ENCODE results near the gene HS6ST3. TPM values are rescaled to one million over a fixed set of nuclear protein-coding genes. Genes with fewer than 3 reads are reported as not detected.
"Not testable (repeated sequence)": the region's sequence is repeated elsewhere in the genome, so short reads cannot be mapped to it uniquely, and the experiment has no call there.

The HS6ST3 gene
- total RNA-seq = under 1 TPM; 0.02 to 0.13 TPM

- H3K27me3 ChIP-seq = peaks cover 43% of the 10 kb centered on the region
- intact Hi-C loops (cut with DNase I) = no loop called here
- no peak for DNase-seq
Measured at GRCh38 chr13:96089749-96090239, at the start of gene HS6ST3. Gene HS6ST3, plus strand, starts transcription at chr13:96090107.

GRCh38 chr13:96041326-96042110, 48.4 kb upstream of the HS6ST3 start:
- TF ChIP-seq CTCF (IDR thresholded peaks at IDR 0.05) = no peak
- intact Hi-C loops (cut with DNase I) = no loop called here
- Histone ChIP-seq H3K36me3 (no peaks in the 10 kb centered on the region), H3K4me3 (no peak overlapping the region), H3K9ac (ENCODE audit: low read depth in 2 of 2, low read length in 2 of 2) (no peak overlapping the region), H3K9me3 (no peaks in the 10 kb centered on the region), H3K27me3 (no peaks in the 10 kb centered on the region), H3K27ac (no peak overlapping the region), H3K4me1 (no peaks in the 10 kb centered on the region)
- DNase-seq = no peak

More at GRCh38 chr13:96089749-96090239, at the start of gene HS6ST3:
- no peak for TF ChIP-seq CTCF (IDR thresholded peaks at IDR 0.05)
- H3K9ac ChIP-seq (ENCODE audit: low read depth in 2 of 2, low read length in 2 of 2) = no peak within 1 kb of the TSS
- H3K4me3 ChIP-seq = peak within 1 kb of the TSS; percentile 19
- H3K4me1 ChIP-seq = no peaks in the 10 kb centered on the region
- no peaks in the 10 kb centered on the region for H3K36me3 ChIP-seq
- no peaks in the 10 kb centered on the region for H3K9me3 ChIP-seq
- no peak within 1 kb of the TSS for H3K27ac ChIP-seq

- Histone ChIP-seq H3K27me3 (no peaks in the 10 kb centered on the region), H3K27ac (no peak overlapping the region), H3K36me3 (no peaks in the 10 kb centered on the region), H3K4me1 (no peaks in the 10 kb centered on the region), H3K9me3 (no peaks in the 10 kb centered on the region), H3K4me3 (no peak overlapping the region), H3K9ac (ENCODE audit: low read depth in 2 of 2, low read length in 2 of 2) (no peak overlapping the region)
- no peak for DNase-seq
- intact Hi-C loops (cut with DNase I) = no loop called here
- no peak for TF ChIP-seq CTCF (IDR thresholded peaks at IDR 0.05)
Measured at GRCh38 chr13:96044238-96044637, 45.7 kb upstream of the HS6ST3 start.

GRCh38 chr13:96046449-96047126, 43.3 kb upstream of the HS6ST3 start:
- H3K27me3 ChIP-seq; DNase-seq; H3K9me3 ChIP-seq; H3K27ac ChIP-seq; H3K9ac ChIP-seq (ENCODE audit: low read depth in 2 of 2, low read length in 2 of 2); H3K4me3 ChIP-seq; intact Hi-C loops (cut with DNase I); H3K36me3 ChIP-seq; H3K4me1 ChIP-seq: not testable (repeated sequence)

- H3K9me3 ChIP-seq; H3K27me3 ChIP-seq; DNase-seq; H3K36me3 ChIP-seq; H3K27ac ChIP-seq; H3K4me1 ChIP-seq; H3K9ac ChIP-seq (ENCODE audit: low read depth in 2 of 2, low read length in 2 of 2); intact Hi-C loops (cut with DNase I); H3K4me3 ChIP-seq: not testable (repeated sequence)
Measured at GRCh38 chr13:96050955-96051354, 39.0 kb upstream of the HS6ST3 start.

- intact Hi-C loops (cut with DNase I); H3K4me3 ChIP-seq; H3K27ac ChIP-seq; H3K36me3 ChIP-seq; H3K27me3 ChIP-seq; H3K9me3 ChIP-seq; DNase-seq; H3K9ac ChIP-seq (ENCODE audit: low read depth in 2 of 2, low read length in 2 of 2); H3K4me1 ChIP-seq: not testable (repeated sequence)
Measured at GRCh38 chr13:96051491-96051890, 38.4 kb upstream of the HS6ST3 start.

GRCh38 chr13:96051946-96052345, 38.0 kb upstream of the HS6ST3 start:
- H3K36me3 ChIP-seq; H3K27ac ChIP-seq; H3K9ac ChIP-seq (ENCODE audit: low read depth in 2 of 2, low read length in 2 of 2); DNase-seq; H3K27me3 ChIP-seq; H3K9me3 ChIP-seq; intact Hi-C loops (cut with DNase I); H3K4me3 ChIP-seq; H3K4me1 ChIP-seq: not testable (repeated sequence)

All from colonic mucosa (tissue), 4 donors.